NAMALWA (cell line): ENCODE data around the gene MYLK4.

Source experiments
- DNase-seq: peaks from one replicate; pipeline ENCODE4 v3.0.0-alpha.2; 2015; ENCODE audit warnings: low spot score

MYLK4 gene

GRCh38 chr6:2750832-2751231, at the start of gene MYLK4:
TSS of gene MYLK4 (minus strand) at chr6:2750922. CDS start at chr6:2749294, 1,628 bp downstream.
- no peak for DNase-seq

- no peak for DNase-seq
Measured at GRCh38 chr6:2799936-2800527, 49.3 kb upstream of the MYLK4 start.

- no peak for DNase-seq
Measured at GRCh38 chr6:2798586-2799134, 47.9 kb upstream of the MYLK4 start.

GRCh38 chr6:2797564-2798031, 46.9 kb upstream of the MYLK4 start:
- DNase-seq, result no peak

GRCh38 chr6:2796861-2797260, 46.1 kb upstream of the MYLK4 start:
- DNase-seq, result no peak

GRCh38 chr6:2795956-2796355, 45.2 kb upstream of the MYLK4 start:
- no peak for DNase-seq

- DNase-seq, result no peak
Measured at GRCh38 chr6:2795162-2795561, 44.4 kb upstream of the MYLK4 start.

GRCh38 chr6:2794171-2794730, 43.5 kb upstream of the MYLK4 start:
- no peak for DNase-seq

- DNase-seq, result no peak
Measured at GRCh38 chr6:2793534-2794151, 42.9 kb upstream of the MYLK4 start.

GRCh38 chr6:2792330-2793110, 41.8 kb upstream of the MYLK4 start:
- DNase-seq, result no peak

- no peak for DNase-seq
Measured at GRCh38 chr6:2791450-2791974, 40.8 kb upstream of the MYLK4 start.

- peak; percentile 69 for DNase-seq
Measured at GRCh38 chr6:2790588-2791449, 40.1 kb upstream of the MYLK4 start.

- no peak for DNase-seq
Measured at GRCh38 chr6:2786269-2786668, 35.5 kb upstream of the MYLK4 start.

GRCh38 chr6:2784930-2785329, 34.2 kb upstream of the MYLK4 start:
- no peak for DNase-seq

GRCh38 chr6:2784061-2784460, 33.3 kb upstream of the MYLK4 start:
- DNase-seq, result no peak

GRCh38 chr6:2783188-2783963, 32.7 kb upstream of the MYLK4 start:
- DNase-seq, result no peak

GRCh38 chr6:2782825-2783187, 32.1 kb upstream of the MYLK4 start:
- no peak for DNase-seq

- DNase-seq, result no peak
Measured at GRCh38 chr6:2782356-2782708, 31.6 kb upstream of the MYLK4 start.

GRCh38 chr6:2781685-2782355, 31.1 kb upstream of the MYLK4 start:
- no peak for DNase-seq

- DNase-seq, result no peak
Measured at GRCh38 chr6:2780102-2780737, 29.5 kb upstream of the MYLK4 start.
